NCI-H2196 treated with DMSO at 0.1 percent for 48 hours (cell line): ENCODE measurements around the gene HSPA12A.

Experiments
- DNase-seq: peaks from one replicate; lab custom pipeline; 2025; ENCODE audit not compliant: unreplicated experiment; lab: John Stamatoyannopoulos, UW

Gene HSPA12A

DNA sequence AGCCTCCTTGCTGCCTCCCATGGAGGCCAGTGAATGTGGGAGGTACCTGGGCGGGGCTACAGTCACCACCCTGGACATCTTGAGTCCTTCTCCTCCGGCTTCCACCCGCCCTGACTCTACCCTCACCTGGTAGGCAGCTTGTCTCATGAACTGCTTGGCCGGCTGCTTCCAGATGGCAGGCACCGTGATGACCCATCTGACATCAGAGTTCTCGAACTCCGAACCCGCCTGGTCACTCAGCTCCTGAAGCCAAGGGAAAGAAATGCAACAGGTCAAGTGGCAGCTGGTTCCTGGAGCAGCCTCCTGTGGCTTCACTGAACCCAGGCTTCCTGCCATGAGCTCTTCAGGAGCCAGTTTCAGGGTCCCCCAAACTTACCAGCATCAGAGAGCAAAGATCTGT lies 50.1 kb downstream of the HSPA12A start:
- DNase-seq, result no peak

DNA sequence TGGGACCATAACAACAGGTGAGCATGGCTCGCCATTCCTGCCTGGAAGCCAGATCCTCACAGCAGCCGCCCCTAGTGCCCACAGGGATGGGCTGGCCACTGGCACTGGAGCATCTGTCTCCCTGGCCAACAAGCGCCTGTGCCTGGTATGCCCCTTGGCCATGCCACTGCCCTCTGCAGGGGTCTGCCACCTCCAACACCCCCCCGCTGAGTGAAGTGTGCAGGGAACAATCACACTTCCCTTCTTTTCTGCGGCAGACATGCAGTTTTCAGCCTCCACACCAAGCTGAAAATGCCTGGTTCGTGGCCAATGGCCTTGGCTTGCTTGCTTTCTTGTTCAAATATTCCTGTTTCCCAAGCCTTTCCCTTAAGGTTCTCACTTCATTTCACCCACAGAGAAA lies 50.7 kb downstream of the HSPA12A start:
- DNase-seq, result no peak

- no peak for DNase-seq
Observed at GRCh38 chr10:116690356-116691322, 51.7 kb downstream of the HSPA12A start.

GRCh38 chr10:116689744-116690143 lies 52.6 kb downstream of the HSPA12A start:
- no peak for DNase-seq

DNA sequence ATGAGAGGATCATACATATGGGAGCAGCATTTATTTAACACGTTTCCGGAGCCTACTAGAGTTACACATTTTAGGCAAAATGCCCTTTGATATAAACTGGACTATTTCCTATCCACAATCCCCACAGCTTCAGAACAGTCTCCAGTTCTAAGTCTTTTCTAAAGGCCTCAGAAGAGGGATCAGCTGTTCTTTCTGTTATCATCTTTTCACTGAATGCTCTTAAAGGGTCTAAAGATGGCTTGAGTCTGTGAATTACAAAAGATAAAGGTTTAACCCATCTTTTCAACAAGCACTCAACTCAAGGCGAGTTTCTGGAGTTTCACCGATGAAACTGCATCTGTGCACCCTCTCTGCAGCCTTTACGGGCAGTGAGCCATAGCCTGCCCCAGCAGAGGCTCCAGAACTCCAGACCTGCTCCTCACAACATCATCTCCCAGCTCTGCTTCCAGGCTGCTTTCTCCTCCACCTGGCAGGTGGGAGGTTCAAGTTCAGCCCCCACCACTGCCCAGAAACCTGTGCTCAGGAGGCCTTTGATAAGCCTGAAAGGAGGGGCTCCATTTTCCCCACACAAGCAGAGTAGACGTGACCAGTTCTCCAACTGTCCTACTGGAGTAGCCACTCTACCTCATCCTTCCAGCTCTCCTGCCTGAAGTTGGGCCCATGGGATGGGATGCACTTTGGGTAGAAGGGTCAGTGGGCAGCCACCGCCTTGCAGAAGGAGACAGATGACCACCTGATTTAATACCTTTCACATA lies 53.4 kb downstream of the HSPA12A start:
- no peak for DNase-seq

DNA sequence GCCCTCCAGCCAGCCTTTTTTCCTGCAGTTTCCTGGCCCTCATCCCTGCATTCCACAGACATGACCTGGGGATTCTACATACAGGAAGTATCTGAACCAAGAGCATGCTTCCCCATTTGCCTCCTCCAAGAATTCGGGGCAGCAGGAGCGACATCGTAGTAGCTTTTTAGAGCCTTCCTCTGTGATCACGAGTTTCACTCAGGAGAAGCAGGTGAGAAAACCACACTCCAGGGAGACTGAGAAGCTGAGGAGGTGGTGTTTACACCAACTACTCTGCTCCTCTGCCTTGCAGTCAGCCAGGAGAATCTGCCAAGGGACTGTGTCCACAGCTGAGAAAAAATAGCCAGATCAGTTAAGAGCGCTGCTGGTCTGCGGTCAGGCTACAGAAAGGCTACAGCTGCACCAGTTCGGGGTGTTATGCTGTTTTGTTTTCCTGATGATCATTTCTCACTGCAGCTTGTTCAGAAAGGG lies 54.1 kb downstream of the HSPA12A start:
- no peak for DNase-seq

DNA sequence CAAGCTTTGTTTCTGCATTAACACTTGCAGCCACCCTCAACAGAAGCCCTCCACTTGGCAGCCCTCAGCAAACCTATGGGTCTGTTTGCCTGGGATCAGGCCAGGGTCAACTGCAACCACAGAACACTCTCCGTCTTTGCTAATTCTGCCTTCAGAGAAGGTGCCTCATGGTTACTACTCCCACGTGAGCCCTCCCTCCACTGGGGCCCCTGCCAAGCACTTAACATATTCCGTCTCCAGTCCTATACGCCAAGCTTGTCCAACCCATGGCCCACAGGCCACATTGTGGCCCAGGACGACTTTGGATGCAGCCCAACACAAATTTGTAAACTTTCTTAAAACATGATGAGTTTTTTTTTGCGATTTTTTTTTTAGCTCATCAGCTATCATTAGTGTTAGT lies 54.7 kb downstream of the HSPA12A start:
- no peak for DNase-seq

- no peak for DNase-seq
Observed at GRCh38 chr10:116686632-116687031, 55.7 kb downstream of the HSPA12A start.

GRCh38 chr10:116685807-116686206 lies 56.6 kb downstream of the HSPA12A start:
- no peak for DNase-seq

GRCh38 chr10:116684781-116685180 lies 57.6 kb downstream of the HSPA12A start:
- no peak for DNase-seq

DNA sequence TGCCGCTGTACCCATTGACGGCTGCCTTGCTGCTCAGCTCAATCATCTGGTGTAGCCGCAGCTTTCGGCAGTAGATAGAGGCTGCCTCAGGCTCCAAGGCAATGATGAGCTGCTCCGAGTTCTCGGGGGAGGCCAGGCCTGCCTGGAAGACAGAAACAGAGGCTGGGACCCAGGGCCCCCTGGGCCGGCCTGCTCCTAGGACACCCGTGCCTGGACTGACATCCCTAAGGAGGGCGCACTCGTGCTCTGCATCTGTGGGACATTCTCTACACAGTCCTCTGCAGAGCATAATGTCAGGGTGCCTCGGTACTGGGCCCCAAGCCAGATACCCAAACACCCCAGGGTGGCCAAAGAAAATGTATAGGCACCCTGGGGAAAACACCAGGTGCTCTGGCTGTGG lies 58.5 kb downstream of the HSPA12A start:
- DNase-seq, result no peak

- DNase-seq, result no peak
Observed at GRCh38 chr10:116683166-116683565, 59.2 kb downstream of the HSPA12A start.

GRCh38 chr10:116679351-116679750 lies 63.0 kb downstream of the HSPA12A start:
- DNase-seq, result no peak

GRCh38 chr10:116676633-116677032 lies 65.7 kb downstream of the HSPA12A start:
- DNase-seq, result no peak

- DNase-seq, result no peak
Observed at GRCh38 chr10:116676118-116676517, 66.2 kb downstream of the HSPA12A start.

DNA sequence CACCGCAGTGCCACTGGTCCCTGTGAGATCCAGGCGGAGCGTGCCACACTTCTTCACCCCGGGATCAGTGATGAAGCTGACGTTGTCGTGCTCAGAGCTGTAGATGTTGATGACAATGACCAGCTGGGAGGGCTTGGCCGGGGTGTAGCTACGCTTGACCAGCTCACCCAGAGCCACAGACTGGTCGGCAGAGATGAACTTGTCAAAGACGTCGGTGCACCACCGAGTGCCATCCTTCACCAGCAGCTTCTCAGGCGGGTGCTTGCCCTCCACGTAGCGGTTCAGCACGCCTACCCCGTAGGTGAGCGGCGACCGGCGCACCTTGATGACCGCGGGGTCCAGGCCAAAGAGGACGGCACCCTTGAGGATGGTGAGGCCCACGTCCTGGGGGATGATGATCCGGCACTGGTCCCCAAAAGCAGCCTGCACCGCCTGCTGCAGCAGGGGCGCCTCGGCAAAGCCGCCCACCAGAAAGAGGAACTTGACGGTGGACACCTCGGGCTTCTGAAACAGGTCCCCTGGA lies 67.4 kb downstream of the HSPA12A start:
- DNase-seq, result no peak

GRCh38 chr10:116673866-116674265 lies 68.5 kb downstream of the HSPA12A start:
- no peak for DNase-seq

DNA sequence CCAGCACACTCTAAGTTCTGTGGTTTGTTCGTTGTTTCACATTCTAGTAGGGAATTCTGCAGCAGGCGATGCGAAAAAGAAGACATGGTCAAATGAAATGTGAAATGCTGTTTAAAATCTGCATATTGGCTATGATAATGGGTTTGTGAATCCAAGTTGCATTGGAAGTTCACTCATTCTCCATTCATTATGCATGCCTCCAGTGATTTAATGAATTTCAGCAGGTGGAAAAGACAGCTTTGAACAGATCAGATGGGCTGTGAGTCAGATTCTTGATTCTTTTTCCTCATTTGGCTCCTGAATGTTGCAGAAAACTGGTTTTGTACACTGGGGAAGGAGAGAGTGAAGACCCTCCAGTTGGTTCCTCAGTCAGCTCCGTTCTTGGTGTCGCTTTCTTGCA lies 69.5 kb downstream of the HSPA12A start:
- no peak for DNase-seq

DNA sequence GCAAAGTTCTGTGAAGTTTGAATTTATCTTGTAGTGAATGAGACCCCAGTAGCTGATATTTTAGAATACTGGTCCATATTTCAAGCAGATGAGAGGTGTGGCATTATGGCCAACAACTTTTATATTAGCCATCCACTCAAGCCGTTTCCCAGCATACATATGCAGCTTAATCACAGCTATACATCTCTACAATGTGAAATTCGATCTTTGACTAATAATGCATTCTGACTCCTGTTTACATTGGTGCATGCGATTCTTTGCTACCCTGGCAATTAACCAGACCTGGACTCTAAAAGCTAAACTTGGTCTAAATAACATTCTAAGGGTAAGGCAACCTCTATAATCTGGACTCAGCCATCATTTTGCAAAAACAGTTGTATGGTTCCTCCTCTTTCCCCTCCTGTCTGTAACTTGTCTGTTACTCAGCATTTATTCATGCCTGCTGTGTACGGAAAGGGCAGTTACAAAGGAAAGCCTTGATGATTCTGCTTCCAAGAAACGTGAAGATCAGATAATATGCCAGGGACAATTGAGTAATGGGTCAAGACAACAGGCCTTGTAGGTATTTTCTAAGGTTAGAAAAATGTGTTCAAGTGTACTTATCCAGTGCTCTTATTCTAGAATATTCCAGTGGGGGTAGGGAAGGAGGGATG lies 71.0 kb downstream of the HSPA12A start:
- DNase-seq, result no peak

DNA sequence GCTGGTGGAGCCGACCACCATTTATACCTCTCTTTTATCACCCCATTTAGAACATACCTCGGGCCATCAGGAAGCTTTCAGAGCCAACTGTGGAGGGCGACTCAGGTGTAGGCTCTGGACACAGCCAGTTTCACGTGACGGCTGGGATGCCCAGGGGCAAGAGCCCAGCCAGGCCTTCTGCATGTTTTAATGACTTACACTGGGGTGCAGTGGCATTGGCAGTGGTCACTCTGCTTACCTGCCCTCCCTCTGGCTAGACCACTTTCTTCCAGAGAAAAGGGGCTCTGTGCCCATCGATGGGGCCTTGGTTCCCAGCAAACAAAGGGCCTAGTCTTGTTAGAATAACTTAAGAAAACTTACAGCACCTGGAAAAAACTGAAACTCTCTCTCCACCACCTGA lies 71.7 kb downstream of the HSPA12A start:
- no peak for DNase-seq
